Right renal pelvis (tissue), 4 donors: ENCODE measurements around the gene UXT. TPM values are rescaled to one million over a fixed set of nuclear protein-coding genes. Genes with fewer than 3 reads are reported as not detected.
"Not testable (repeated sequence)": the region's sequence is repeated elsewhere in the genome, so short reads cannot be mapped to it uniquely, and the experiment has no call there.

Source experiments
- DNase-seq, 4 donors: peaks; one replicate each; pipeline ENCODE4 v3.0.0-alpha.2; 2013; ENCODE audit warnings: low read depth in 4 of 4, low spot score in 3 of 4, missing footprints in 1 of 4
- polyA plus RNA-seq, 4 donors: library from polyadenylated mRNA; unstranded; fragments of 120-200 nt; gene quantifications; one replicate each; pipeline ENCODE4 v1.2.1, GENCODE V29; 2013; ENCODE audit not compliant: insufficient read length in 4 of 4

Gene UXT
- polyA plus RNA-seq, 4 donors = 113 to 124 (median 117) TPM

GRCh38 chrX:47620303-47620685 lies 38.7 kb downstream of the UXT start:
- no peak for DNase-seq

GRCh38 chrX:47619486-47620302 lies 39.3 kb downstream of the UXT start, which contains the start of gene SYN1:
TSS of gene SYN1 (minus strand) at chrX:47619857. CDS start at chrX:47619728, 129 bp downstream.
- peak; percentile 40 to 60 (median 46) for DNase-seq

- no peak for DNase-seq
These were observed 40.0 kb downstream of the UXT start for GRCh38 chrX:47618923-47619485.

- DNase-seq = no peak
These were observed 44.4 kb downstream of the UXT start for GRCh38 chrX:47614618-47615017.

- no peak for DNase-seq
These were observed 45.9 kb downstream of the UXT start for GRCh38 chrX:47613082-47613481.

- no peak for DNase-seq
These were observed 46.6 kb downstream of the UXT start for GRCh38 chrX:47612418-47612817.

GRCh38 chrX:47611926-47612325 lies 47.1 kb downstream of the UXT start:
- no peak for DNase-seq

GRCh38 chrX:47611489-47611888 lies 47.5 kb downstream of the UXT start:
- no peak for DNase-seq

GRCh38 chrX:47610511-47610910 lies 48.5 kb downstream of the UXT start:
- DNase-seq = no peak

GRCh38 chrX:47608130-47608810 lies 50.7 kb downstream of the UXT start:
- no peak for DNase-seq

GRCh38 chrX:47607091-47607490 lies 51.9 kb downstream of the UXT start:
- DNase-seq = no peak

- DNase-seq = no peak
These were observed 54.0 kb downstream of the UXT start for GRCh38 chrX:47605024-47605423.

- DNase-seq = not testable (repeated sequence)
These were observed 55.9 kb downstream of the UXT start for GRCh38 chrX:47603125-47603524.

Other genes starting within 250 kb of the UXT start
- gene ZNF41, start 176.0 kb downstream of the UXT start, polyA plus RNA-seq = 10 to 100 TPM; 11.7 to 16.1 (median 13.9) TPM
- gene ARAF, start 98.0 kb downstream of the UXT start, polyA plus RNA-seq = 10 to 100 TPM; 59.6 to 70.6 (median 65.2) TPM
- gene TIMP1, start 76.7 kb downstream of the UXT start, polyA plus RNA-seq = 100 to 1,000 TPM in 2 of 4 donors, 10 to 100 TPM in 2; 82.0 to 108 (median 93.4) TPM
- gene SYN1, start 39.3 kb downstream of the UXT start, polyA plus RNA-seq = 1 to 10 TPM; 5.9 to 8.1 (median 6.5) TPM
- gene CFP, start 29.2 kb downstream of the UXT start, polyA plus RNA-seq = 1 to 10 TPM in 3 of 4 donors, under 1 TPM in 1; 0.91 to 1.3 (median 1.3) TPM
- gene ELK1, start 8.6 kb downstream of the UXT start, polyA plus RNA-seq = 10 to 100 TPM; 26.9 to 34.4 (median 31.8) TPM
- 1 to 10 TPM; 6.7 to 8.1 (median 7.4) TPM for gene ZNF81, start 177.7 kb upstream of the UXT start, polyA plus RNA-seq